Caco-2 (cell line): Measurements from ENCODE around the gene MTERF4. TPM values are rescaled to one million over a fixed set of nuclear protein-coding genes. Genes with fewer than 3 reads are reported as not detected.

ENCODE experiments used
- BruUV-seq: library from RNA; stranded (reverse); fragments of 400-500 nt; replicated peaks from 2 replicates; lab custom pipeline; 2021; lab: Mats Ljungman, UMichigan
- CTCF ChIA-PET: fragments of 300-600 bp; sonication (Branson Sonifier 250); formaldehyde crosslinking; loops from one replicate; lab custom pipeline; 2022; ENCODE audit warnings: antibody characterized with exemption; lab: Charles Lee
- POLR2A ChIA-PET: fragments of 300-600 bp; sonication (Branson Sonifier 250); formaldehyde crosslinking; loops from one replicate; lab custom pipeline; 2022; ENCODE audit warnings: antibody characterized with exemption; lab: Charles Lee
- DNase-seq, 2 experiments: peaks; one replicate each; pipeline versions ENCODE4 v3.0.0 to v3.0.0-alpha.2; 2020 to 2022
- H3K27me3 ChIP-seq: replicated peaks from 2 replicates; pipeline ENCODE4 v1.6.0; 2011; ENCODE audit warnings: low read length; ENCODE audit not compliant: control insufficient read depth, insufficient read depth
- H3K36me3 ChIP-seq: 2 replicates; pipeline ENCODE4 v1.5.1; 2011; ENCODE audit warnings: low read length; ENCODE audit not compliant: control insufficient read depth, insufficient read depth
- H3K4me1 ChIP-seq: fragments of 250-450 bp; sonication (Bioruptor Pico); 2 replicates; pipeline ENCODE4 v1.5.1; 2020; ENCODE audit warnings: mild to moderate bottlenecking
- H3K4me3 ChIP-seq: 2 replicates; pipeline ENCODE4 v1.5.1; 2011; ENCODE audit warnings: low read depth, mild to moderate bottlenecking, control low read depth, low read length
- H3K9me3 ChIP-seq: fragments of 250-450 bp; sonication (Bioruptor Pico); 2 replicates; pipeline ENCODE4 v1.5.1; 2020; ENCODE audit warnings: mild to moderate bottlenecking, moderate library complexity
- H3K27ac Mint-ChIP-seq: one replicate; pipeline ENCODE4 v1.8.0; 2022; ENCODE audit warnings: mixed read lengths; ENCODE audit not compliant: unreplicated experiment
- H3K27me3 Mint-ChIP-seq: one replicate; pipeline ENCODE4 v1.8.0; 2022; ENCODE audit warnings: mixed read lengths; ENCODE audit not compliant: insufficient read depth, unreplicated experiment
- H3K36me3 Mint-ChIP-seq: one replicate; pipeline ENCODE4 v1.8.0; 2022; ENCODE audit warnings: mild to moderate bottlenecking, mixed read lengths; ENCODE audit not compliant: insufficient read depth, unreplicated experiment
- H3K4me1 Mint-ChIP-seq: one replicate; pipeline ENCODE4 v1.8.0; 2022; ENCODE audit warnings: low read depth, mixed read lengths; ENCODE audit not compliant: unreplicated experiment
- H3K4me3 Mint-ChIP-seq: one replicate; pipeline ENCODE4 v1.8.0; 2022; ENCODE audit warnings: mild to moderate bottlenecking, moderate library complexity, mixed read lengths; ENCODE audit not compliant: unreplicated experiment
- H3K9me3 Mint-ChIP-seq: one replicate; pipeline ENCODE4 v1.8.0; 2022; ENCODE audit warnings: mixed read lengths; ENCODE audit not compliant: unreplicated experiment
- intact Hi-C: fragments of 100-400 bp; cut with micrococcal nuclease; formaldehyde crosslinking; loops from one replicate; pipeline ENCODE4 v1.10.0; 2022; ENCODE audit not compliant: unreplicated experiment
- total RNA-seq: library from RNA; stranded (reverse); gene quantifications from 2 replicates; pipeline ENCODE4 v1.2.3, GENCODE V29; 2022
- TF ChIP-seq, protein P1 (sequence below), 2 experiments: fragments of 200-600 bp in 1 of 2; IDR thresholded peaks; 1 replicate in 1 of 2; 2 replicates in 1 of 2; pipeline versions ENCODE4 v1.5.1 to v1.8.0; 2011 to 2022; ENCODE audit warnings: antibody characterized with exemption in 1 of 2, control low read depth in 1 of 2, inconsistent platforms in 1 of 2, low read depth in 1 of 2, low read length in 1 of 2, mild to moderate bottlenecking in 1 of 2, moderate library complexity in 1 of 2; ENCODE audit not compliant: insufficient read depth in 1 of 2, severe bottlenecking in 1 of 2, unreplicated experiment in 1 of 2

Gene MTERF4
- total RNA-seq, 1 experiment from 2014 or later = 22.2 TPM

DNA sequence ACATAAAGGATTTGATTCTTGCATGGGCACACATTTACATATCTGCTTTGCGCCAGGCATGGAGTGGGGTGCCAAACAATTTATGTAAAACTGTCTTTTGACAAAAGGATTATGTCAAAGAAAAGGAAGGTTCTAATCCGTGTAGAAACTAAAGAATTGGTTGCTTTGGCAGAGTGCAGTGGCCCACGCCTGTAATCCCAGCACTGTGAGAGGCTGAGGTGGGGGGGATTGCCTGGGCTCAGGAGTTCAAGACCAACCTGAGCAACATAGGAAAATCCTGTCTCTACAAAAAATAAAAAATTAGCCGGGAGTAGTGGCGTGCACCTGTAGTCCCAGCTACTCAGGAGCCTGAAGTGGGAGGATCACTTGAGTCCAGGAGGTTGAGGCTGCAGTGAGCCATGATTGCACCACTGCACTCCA, 1.1 kb upstream of the MTERF4 start:
- BruUV-seq = no TSS peak
- peak overlapping the region; percentile 84 for H3K4me3 Mint-ChIP-seq

DNA sequence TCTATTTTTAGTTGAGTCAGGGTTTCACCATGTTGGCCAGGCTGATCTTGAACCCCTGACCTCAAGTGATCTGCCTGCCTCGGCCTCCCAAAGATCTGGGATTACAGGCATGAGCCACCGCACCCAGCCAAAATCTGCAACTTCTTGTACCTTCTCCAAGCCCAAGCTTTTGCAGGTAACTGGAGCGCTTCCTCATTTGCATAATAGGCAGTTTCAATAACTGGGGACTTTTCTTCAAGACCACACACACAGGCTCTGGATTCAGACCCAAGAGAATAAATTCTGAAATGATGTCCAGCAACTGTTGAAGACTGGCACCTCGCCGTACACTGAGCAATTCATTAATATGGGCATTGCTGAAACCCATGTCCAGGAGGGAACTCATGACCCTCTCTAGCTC, 2.8 kb downstream of the MTERF4 start:
- Mint-ChIP-seq H3K36me3 (peaks cover 20% of the 10 kb centered on the region), H3K27me3 (no peaks in the 10 kb centered on the region), H3K27ac (no peak overlapping the region), H3K4me1 (no peaks in the 10 kb centered on the region), H3K4me3 (no peak overlapping the region), H3K9me3 (no peaks in the 10 kb centered on the region)
- H3K36me3 ChIP-seq = no peaks in the 10 kb centered on the region
- no TSS peak for BruUV-seq
- H3K4me3 ChIP-seq = no peak overlapping the region
- TF ChIP-seq, protein P1, sequence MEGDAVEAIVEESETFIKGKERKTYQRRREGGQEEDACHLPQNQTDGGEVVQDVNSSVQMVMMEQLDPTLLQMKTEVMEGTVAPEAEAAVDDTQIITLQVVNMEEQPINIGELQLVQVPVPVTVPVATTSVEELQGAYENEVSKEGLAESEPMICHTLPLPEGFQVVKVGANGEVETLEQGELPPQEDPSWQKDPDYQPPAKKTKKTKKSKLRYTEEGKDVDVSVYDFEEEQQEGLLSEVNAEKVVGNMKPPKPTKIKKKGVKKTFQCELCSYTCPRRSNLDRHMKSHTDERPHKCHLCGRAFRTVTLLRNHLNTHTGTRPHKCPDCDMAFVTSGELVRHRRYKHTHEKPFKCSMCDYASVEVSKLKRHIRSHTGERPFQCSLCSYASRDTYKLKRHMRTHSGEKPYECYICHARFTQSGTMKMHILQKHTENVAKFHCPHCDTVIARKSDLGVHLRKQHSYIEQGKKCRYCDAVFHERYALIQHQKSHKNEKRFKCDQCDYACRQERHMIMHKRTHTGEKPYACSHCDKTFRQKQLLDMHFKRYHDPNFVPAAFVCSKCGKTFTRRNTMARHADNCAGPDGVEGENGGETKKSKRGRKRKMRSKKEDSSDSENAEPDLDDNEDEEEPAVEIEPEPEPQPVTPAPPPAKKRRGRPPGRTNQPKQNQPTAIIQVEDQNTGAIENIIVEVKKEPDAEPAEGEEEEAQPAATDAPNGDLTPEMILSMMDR (IDR thresholded peaks at IDR 0.05; ENCODE audit: insufficient read depth in 1 of 2, low read depth in 1 of 2, low read length in 1 of 2, severe bottlenecking in 1 of 2, unreplicated experiment in 1 of 2) = no peak
- POLR2A ChIA-PET = no interaction called here
- H3K9me3 ChIP-seq = no peaks in the 10 kb centered on the region
- no peaks in the 10 kb centered on the region for H3K27me3 ChIP-seq
- H3K4me1 ChIP-seq = no peaks in the 10 kb centered on the region
- CTCF ChIA-PET = no interaction called here
- DNase-seq = no peak
- intact Hi-C loops = no loop called here

More for the DNA sequence above, 1.1 kb upstream of the MTERF4 start:
- H3K4me3 ChIP-seq = peak overlapping the region; percentile 84
- H3K36me3 Mint-ChIP-seq = peaks cover 7% of the 10 kb centered on the region
- no peaks in the 10 kb centered on the region for H3K9me3 Mint-ChIP-seq
- ChIA-PET POLR2A (no interaction called here), CTCF (interaction anchor here (0.7 kb wide), 1 partner anchor 18 kb away, joined by 3 read pairs; no protein-coding TSS in a partner anchor)
- H3K27me3 ChIP-seq = no peaks in the 10 kb centered on the region
- TF ChIP-seq, protein P1 (IDR thresholded peaks at IDR 0.05; ENCODE audit: insufficient read depth in 1 of 2, low read depth in 1 of 2, low read length in 1 of 2, severe bottlenecking in 1 of 2, unreplicated experiment in 1 of 2) = no peak
- intact Hi-C loops = no loop called here
- no peaks in the 10 kb centered on the region for H3K4me1 Mint-ChIP-seq
- H3K27me3 Mint-ChIP-seq = no peaks in the 10 kb centered on the region
- H3K9me3 ChIP-seq = no peaks in the 10 kb centered on the region
- no peaks in the 10 kb centered on the region for H3K36me3 ChIP-seq
- no peaks in the 10 kb centered on the region for H3K4me1 ChIP-seq
- peak overlapping the region; percentile 89 for H3K27ac Mint-ChIP-seq
- DNase-seq = no peak

DNA sequence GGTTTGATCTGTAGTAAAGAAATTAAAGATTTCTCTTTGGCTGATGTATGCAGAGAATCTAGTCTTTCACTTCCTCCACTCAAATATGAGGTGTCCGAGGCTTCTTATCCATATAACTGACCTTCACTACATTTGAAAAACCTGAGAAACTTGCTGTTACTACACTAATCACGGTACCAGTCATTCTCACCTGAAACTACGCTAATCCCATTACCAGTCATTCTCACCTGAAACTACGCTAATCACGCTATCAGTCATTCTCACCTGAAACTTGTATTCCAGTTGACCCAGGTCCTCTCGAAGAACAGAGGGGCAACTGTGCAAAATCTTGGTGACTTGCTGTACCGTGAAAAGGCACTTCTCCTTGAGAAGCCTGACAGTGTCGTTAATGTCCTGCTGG, 5.1 kb downstream of the MTERF4 start:
- intact Hi-C loops = no loop called here
- Mint-ChIP-seq H3K27ac (no peak overlapping the region), H3K36me3 (peaks cover 14% of the 10 kb centered on the region), H3K9me3 (no peaks in the 10 kb centered on the region), H3K4me1 (no peaks in the 10 kb centered on the region), H3K27me3 (no peaks in the 10 kb centered on the region), H3K4me3 (no peak overlapping the region)
- Histone ChIP-seq H3K4me1 (0 out of 2 replicates have a peak, but pooled peaks cover 4% of the 10 kb centered on the region), H3K36me3 (no peaks in the 10 kb centered on the region; the same call in none of the 2 replicates), H3K27me3 (no peaks in the 10 kb centered on the region), H3K4me3 (no peak overlapping the region), H3K9me3 (no peaks in the 10 kb centered on the region)
- CTCF ChIA-PET = no interaction called here
- TF ChIP-seq, protein P1 (IDR thresholded peaks at IDR 0.05; ENCODE audit: insufficient read depth in 1 of 2, low read depth in 1 of 2, low read length in 1 of 2, severe bottlenecking in 1 of 2, unreplicated experiment in 1 of 2) = no peak
- no peak for DNase-seq
- BruUV-seq = no TSS peak
- POLR2A ChIA-PET = no interaction called here
